PC-9 (cell line): ENCODE data around the gene AQP2. TPM values are rescaled to one million over a fixed set of nuclear protein-coding genes. Genes with fewer than 3 reads are reported as not detected.

ENCODE experiments used
- BruUV-seq: library from RNA; stranded (reverse); fragments of 400-500 nt; replicated peaks from 2 replicates; lab custom pipeline; 2021; lab: Mats Ljungman, UMichigan
- CTCF ChIA-PET: fragments of 300-600 bp; sonication (Branson Sonifier 250); formaldehyde crosslinking; loops from one replicate; lab custom pipeline; 2022; ENCODE audit warnings: antibody characterized with exemption; lab: Charles Lee
- POLR2A ChIA-PET: fragments of 300-600 bp; sonication (Branson Sonifier 250); formaldehyde crosslinking; loops from one replicate; lab custom pipeline; 2022; ENCODE audit warnings: antibody characterized with exemption; ENCODE audit not compliant: unreplicated experiment; lab: Charles Lee
- DNase-seq, 2 experiments: peaks; one replicate each; pipeline versions ENCODE4 v3.0.0 to v3.0.0-alpha.2; 2015 to 2022; ENCODE audit warnings: mixed read lengths in 1 of 2
- H2AFZ ChIP-seq: fragments of 200-600 bp; sonication (generic); 2 replicates; pipeline ENCODE4 v1.8.1; 2017; ENCODE audit warnings: antibody characterized with exemption
- H3F3A ChIP-seq: fragments of 200-600 bp; sonication (generic); 2 replicates; pipeline ENCODE4 v1.8.1; 2017; ENCODE audit warnings: antibody characterized with exemption, mild to moderate bottlenecking, low read depth; ENCODE audit not compliant: insufficient read depth
- H3K27ac ChIP-seq: fragments of 200-600 bp; sonication (generic); 2 replicates; pipeline ENCODE4 v1.6.1; 2016; ENCODE audit warnings: mixed run types
- H3K27me3 ChIP-seq: fragments of 200-600 bp; sonication (generic); 2 replicates; pipeline ENCODE4 v1.6.1; 2016; ENCODE audit warnings: low read depth, mixed run types; ENCODE audit not compliant: insufficient read depth
- H3K36me3 ChIP-seq: fragments of 200-600 bp; sonication (generic); 2 replicates; pipeline ENCODE4 v1.6.1; 2016; ENCODE audit warnings: low read depth, mixed run types
- H3K4me1 ChIP-seq: fragments of 200-600 bp; sonication (generic); replicated peaks from 2 replicates; pipeline ENCODE4 v1.6.1; 2016; ENCODE audit warnings: mixed run types; ENCODE audit not compliant: insufficient read depth
- H3K4me2 ChIP-seq: fragments of 200-600 bp; sonication (generic); 2 replicates; pipeline ENCODE4 v1.6.1; 2017; ENCODE audit warnings: mixed run types
- H3K4me3 ChIP-seq: fragments of 200-600 bp; sonication (generic); 2 replicates; pipeline ENCODE4 v1.6.1; 2016; ENCODE audit warnings: mixed run types
- H3K79me2 ChIP-seq: fragments of 200-600 bp; sonication (generic); 2 replicates; pipeline ENCODE4 v1.6.1; 2017; ENCODE audit warnings: low read depth, mixed run types
- H3K9me2 ChIP-seq: fragments of 200-600 bp; sonication (generic); 2 replicates; pipeline ENCODE4 v1.8.1; 2017; ENCODE audit warnings: mild to moderate bottlenecking; ENCODE audit not compliant: insufficient read depth
- H3K9me3 ChIP-seq: fragments of 200-600 bp; sonication (generic); 2 replicates; pipeline ENCODE4 v1.8.1; 2016; ENCODE audit warnings: low read depth; ENCODE audit not compliant: insufficient read depth
- H4K20me1 ChIP-seq: fragments of 200-600 bp; sonication (generic); 2 replicates; pipeline ENCODE4 v1.8.1; 2017; ENCODE audit not compliant: insufficient read depth
- CTCF ChIP-seq: fragments of 200-600 bp; sonication (generic); conservative IDR thresholded peaks from 2 replicates; pipeline ENCODE4 v1.6.1; 2017; ENCODE audit warnings: mixed run types, antibody characterized with exemption, mild to moderate bottlenecking, moderate library complexity
- EZH2 ChIP-seq: fragments of 200-600 bp; sonication (generic); IDR thresholded peaks from 2 replicates; pipeline ENCODE4 v1.8.0; 2017; ENCODE audit warnings: antibody characterized with exemption, low read depth
- intact Hi-C: fragments of 100-400 bp; cut with micrococcal nuclease; formaldehyde crosslinking; loops from one replicate; pipeline ENCODE4 v1.10.0; 2022; ENCODE audit not compliant: unreplicated experiment
- total RNA-seq: library from RNA; stranded (reverse); gene quantifications from 2 replicates; pipeline ENCODE4 v1.2.3, GENCODE V29; 2021

The AQP2 gene
- total RNA-seq, 1 experiment from 2014 or later = not detected

- Histone ChIP-seq H3K9me3 (no peaks in the 10 kb centered on the region), H3K27me3 (no peaks in the 10 kb centered on the region), H3K4me1 (no peaks in the 10 kb centered on the region), H3K36me3 (no peaks in the 10 kb centered on the region), H3K4me2 (no peak overlapping the region), H3K4me3 (no peak overlapping the region), H3K27ac (no peak overlapping the region), H2AFZ (no peak overlapping the region), H3F3A (no peaks in the 10 kb centered on the region), H3K9me2 (no peaks in the 10 kb centered on the region), H3K79me2 (no peaks in the 10 kb centered on the region), H4K20me1 (no peaks in the 10 kb centered on the region)
- no peak for TF ChIP-seq CTCF
- TF ChIP-seq EZH2 = no peak
- no peak for DNase-seq
- CTCF ChIA-PET = no interaction called here
- intact Hi-C loops = loop anchor here (5.0 kb wide), 1 partner anchor 40 kb away; no protein-coding TSS in a partner anchor
- POLR2A ChIA-PET = no interaction called here
- no TSS peak for BruUV-seq
Observed at GRCh38 chr12:49907352-49907751, 43.2 kb upstream of the AQP2 start.

GRCh38 chr12:49909356-49909755, 41.2 kb upstream of the AQP2 start:
- Histone ChIP-seq H3K9me3 (no peaks in the 10 kb centered on the region), H3K79me2 (no peaks in the 10 kb centered on the region), H3K27ac (no peak overlapping the region), H3F3A (peaks cover 4% of the 10 kb centered on the region; the same call in 1 of the 2 replicates), H3K4me2 (no peak overlapping the region), H4K20me1 (no peaks in the 10 kb centered on the region), H3K27me3 (no peaks in the 10 kb centered on the region), H2AFZ (no peak overlapping the region), H3K4me3 (no peak overlapping the region), H3K9me2 (no peaks in the 10 kb centered on the region), H3K4me1 (peaks cover 5% of the 10 kb centered on the region), H3K36me3 (no peaks in the 10 kb centered on the region)
- DNase-seq = no peak
- ChIA-PET POLR2A (interaction anchor here (0.6 kb wide), 3 partner anchors 8 to 1157 kb away, joined by 3 to 6 read pairs (median 5); partner anchors contain the start of gene NCKAP5L), CTCF (no interaction called here)
- no peak for TF ChIP-seq EZH2
- no peak for TF ChIP-seq CTCF
- no TSS peak for BruUV-seq
- intact Hi-C loops = loop anchor here (5.0 kb wide), 1 partner anchor 42 kb away; no protein-coding TSS in a partner anchor

GRCh38 chr12:49909826-49910225, 40.7 kb upstream of the AQP2 start:
- POLR2A ChIA-PET = interaction anchor here (0.6 kb wide), 4 partner anchors 8 to 1156 kb away, joined by 3 to 6 read pairs (median 4); partner anchors contain the start of genes NCKAP5L and RACGAP1
- Histone ChIP-seq H3K36me3 (no peaks in the 10 kb centered on the region), H3K27me3 (no peaks in the 10 kb centered on the region), H3K9me2 (no peaks in the 10 kb centered on the region), H3K79me2 (no peaks in the 10 kb centered on the region), H3F3A (peaks cover 6% of the 10 kb centered on the region; the same call in 1 of the 2 replicates), H4K20me1 (no peaks in the 10 kb centered on the region), H3K4me1 (peaks cover 7% of the 10 kb centered on the region), H3K4me3 (no peak overlapping the region), H2AFZ (no peak overlapping the region), H3K27ac (no peak overlapping the region), H3K4me2 (no peak overlapping the region), H3K9me3 (no peaks in the 10 kb centered on the region)
- no peak for TF ChIP-seq EZH2
- no peak for TF ChIP-seq CTCF
- CTCF ChIA-PET = no interaction called here
- no TSS peak for BruUV-seq
- intact Hi-C loops = loop anchor here (5.0 kb wide), 1 partner anchor 43 kb away; no protein-coding TSS in a partner anchor
- DNase-seq = peak in 1 of 2 experiments; percentile 87
